ENCODE results near the gene EDN3. TPM values are rescaled to one million over a fixed set of nuclear protein-coding genes. Genes with fewer than 3 reads are reported as not detected.

The EDN3 gene
- total RNA-seq, 1 experiment from 2014 or later: not detected

- DNase-seq (ENCODE audit: low read depth): no peak
- in situ Hi-C loops (cut with HindIII; ENCODE audit: low pct_unique_long_range_greater_than_20kb, low sequenced_read_pairs): no loop called here
Measured at GRCh38 chr20:59301343-59302007, 1.1 kb downstream of the EDN3 start.

- in situ Hi-C loops (cut with HindIII; ENCODE audit: low pct_unique_long_range_greater_than_20kb, low sequenced_read_pairs): no loop called here
- DNase-seq (ENCODE audit: low read depth): no peak
Measured at GRCh38 chr20:59305908-59306655, 5.7 kb downstream of the EDN3 start.

GRCh38 chr20:59307270-59307669 lies 6.9 kb downstream of the EDN3 start:
- no peak for DNase-seq (ENCODE audit: low read depth)
- in situ Hi-C loops (cut with HindIII; ENCODE audit: low pct_unique_long_range_greater_than_20kb, low sequenced_read_pairs): no loop called here

GRCh38 chr20:59308493-59309201 lies 8.2 kb downstream of the EDN3 start:
- DNase-seq (ENCODE audit: low read depth): no peak
- in situ Hi-C loops (cut with HindIII; ENCODE audit: low pct_unique_long_range_greater_than_20kb, low sequenced_read_pairs): no loop called here

- no peak for DNase-seq (ENCODE audit: low read depth)
- in situ Hi-C loops (cut with HindIII; ENCODE audit: low pct_unique_long_range_greater_than_20kb, low sequenced_read_pairs): no loop called here
Measured at GRCh38 chr20:59309218-59309617, 8.8 kb downstream of the EDN3 start.

GRCh38 chr20:59314997-59315396 lies 14.6 kb downstream of the EDN3 start:
- in situ Hi-C loops (cut with HindIII; ENCODE audit: low pct_unique_long_range_greater_than_20kb, low sequenced_read_pairs): no loop called here
- no peak for DNase-seq (ENCODE audit: low read depth)

- in situ Hi-C loops (cut with HindIII; ENCODE audit: low pct_unique_long_range_greater_than_20kb, low sequenced_read_pairs): no loop called here
- DNase-seq (ENCODE audit: low read depth): no peak
Measured at GRCh38 chr20:59316911-59317731, 16.7 kb downstream of the EDN3 start.

GRCh38 chr20:59318201-59318790 lies 17.9 kb downstream of the EDN3 start:
- no peak for DNase-seq (ENCODE audit: low read depth)
- in situ Hi-C loops (cut with HindIII; ENCODE audit: low pct_unique_long_range_greater_than_20kb, low sequenced_read_pairs): no loop called here

GRCh38 chr20:59318803-59319202 lies 18.4 kb downstream of the EDN3 start:
- in situ Hi-C loops (cut with HindIII; ENCODE audit: low pct_unique_long_range_greater_than_20kb, low sequenced_read_pairs): no loop called here
- no peak for DNase-seq (ENCODE audit: low read depth)

- DNase-seq (ENCODE audit: low read depth): no peak
- in situ Hi-C loops (cut with HindIII; ENCODE audit: low pct_unique_long_range_greater_than_20kb, low sequenced_read_pairs): no loop called here
Measured at GRCh38 chr20:59320426-59320825, 20.0 kb downstream of the EDN3 start.

GRCh38 chr20:59320854-59321647 lies 20.6 kb downstream of the EDN3 start:
- no peak for DNase-seq (ENCODE audit: low read depth)
- in situ Hi-C loops (cut with HindIII; ENCODE audit: low pct_unique_long_range_greater_than_20kb, low sequenced_read_pairs): no loop called here

GRCh38 chr20:59322081-59322480 lies 21.7 kb downstream of the EDN3 start:
- in situ Hi-C loops (cut with HindIII; ENCODE audit: low pct_unique_long_range_greater_than_20kb, low sequenced_read_pairs): no loop called here
- DNase-seq (ENCODE audit: low read depth): no peak

- DNase-seq (ENCODE audit: low read depth): no peak
- in situ Hi-C loops (cut with HindIII; ENCODE audit: low pct_unique_long_range_greater_than_20kb, low sequenced_read_pairs): no loop called here
Measured at GRCh38 chr20:59322585-59323454, 22.4 kb downstream of the EDN3 start.

GRCh38 chr20:59323731-59324130 lies 23.3 kb downstream of the EDN3 start:
- in situ Hi-C loops (cut with HindIII; ENCODE audit: low pct_unique_long_range_greater_than_20kb, low sequenced_read_pairs): no loop called here
- no peak for DNase-seq (ENCODE audit: low read depth)

GRCh38 chr20:59324521-59325141 lies 24.2 kb downstream of the EDN3 start:
- in situ Hi-C loops (cut with HindIII; ENCODE audit: low pct_unique_long_range_greater_than_20kb, low sequenced_read_pairs): no loop called here
- DNase-seq (ENCODE audit: low read depth): no peak

- DNase-seq (ENCODE audit: low read depth): no peak
- in situ Hi-C loops (cut with HindIII; ENCODE audit: low pct_unique_long_range_greater_than_20kb, low sequenced_read_pairs): no loop called here
Measured at GRCh38 chr20:59325142-59325523, 24.7 kb downstream of the EDN3 start.
